HG03095 (cell line): ENCODE data around the gene FHOD1.

Experiments used
- ATAC-seq: cut with Tn5 transposase; IDR thresholded peaks from one replicate; pipeline ENCODE4 v1.9.1; 2021; ENCODE audit warnings: moderate library complexity; ENCODE audit not compliant: unreplicated experiment

FHOD1 gene

DNA sequence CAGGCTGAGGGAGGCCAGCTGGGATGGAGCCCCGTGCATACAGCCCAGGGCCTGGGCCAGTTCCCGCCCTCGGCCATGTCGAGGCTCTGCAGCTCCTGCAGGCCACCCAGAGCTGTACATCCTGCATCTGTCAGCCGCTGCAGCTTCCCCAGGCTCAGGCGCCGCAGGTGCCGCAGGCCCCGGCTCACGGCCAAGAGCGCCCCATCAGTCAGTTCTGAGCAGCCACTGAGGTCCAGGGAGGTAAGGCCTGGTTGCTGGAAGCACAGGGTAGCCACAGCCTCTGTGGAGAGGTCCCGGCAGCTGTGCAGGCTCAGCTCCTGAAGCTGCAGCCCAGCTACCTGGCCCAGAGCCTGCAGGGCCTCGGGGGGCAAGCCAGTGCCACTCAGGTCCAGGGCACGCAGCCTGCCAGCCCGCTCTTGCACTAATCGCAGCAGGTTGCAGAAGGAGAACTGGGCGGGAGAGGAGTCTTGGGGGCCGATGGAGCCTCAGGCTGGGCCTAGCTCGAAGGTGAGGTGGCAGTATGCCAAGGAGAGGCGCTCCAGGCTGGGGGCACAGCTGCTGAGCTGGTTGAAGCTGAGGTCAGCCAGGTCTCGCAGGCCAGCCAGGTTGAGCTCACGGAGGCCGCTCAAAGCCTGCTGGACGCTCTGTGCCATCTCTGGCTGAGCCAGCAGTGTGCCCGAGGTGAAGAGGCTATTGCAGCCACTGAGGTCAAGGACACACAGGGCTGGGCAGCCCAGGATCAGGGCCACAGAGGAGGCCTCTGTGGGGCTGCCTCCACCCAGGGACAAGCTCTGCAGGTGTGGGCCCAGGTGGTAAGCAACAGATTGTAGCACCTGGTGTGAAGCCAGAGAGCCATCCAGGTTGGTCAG is 37.0 kb downstream of the FHOD1 start:
- no peak for ATAC-seq

DNA sequence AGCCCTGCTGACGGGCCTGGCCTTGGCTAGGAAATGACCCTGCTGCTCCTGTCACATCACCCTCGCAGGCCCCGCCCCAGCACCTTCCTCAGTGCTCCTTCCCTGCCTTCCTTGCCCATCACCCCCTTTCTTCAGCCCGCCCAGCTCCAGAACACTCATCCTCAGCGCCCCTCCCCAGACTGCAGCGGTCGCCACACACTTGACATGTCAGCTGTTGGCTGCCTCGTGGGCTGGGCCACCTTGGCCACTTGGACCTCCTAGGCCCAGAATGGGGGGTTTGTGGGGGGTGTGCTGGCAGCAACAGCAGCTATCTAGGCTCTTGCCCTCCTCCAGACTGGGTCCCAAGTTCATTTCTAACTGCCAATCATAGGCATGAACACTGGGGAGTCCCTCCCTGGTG is 37.7 kb downstream of the FHOD1 start:
- no peak for ATAC-seq

DNA sequence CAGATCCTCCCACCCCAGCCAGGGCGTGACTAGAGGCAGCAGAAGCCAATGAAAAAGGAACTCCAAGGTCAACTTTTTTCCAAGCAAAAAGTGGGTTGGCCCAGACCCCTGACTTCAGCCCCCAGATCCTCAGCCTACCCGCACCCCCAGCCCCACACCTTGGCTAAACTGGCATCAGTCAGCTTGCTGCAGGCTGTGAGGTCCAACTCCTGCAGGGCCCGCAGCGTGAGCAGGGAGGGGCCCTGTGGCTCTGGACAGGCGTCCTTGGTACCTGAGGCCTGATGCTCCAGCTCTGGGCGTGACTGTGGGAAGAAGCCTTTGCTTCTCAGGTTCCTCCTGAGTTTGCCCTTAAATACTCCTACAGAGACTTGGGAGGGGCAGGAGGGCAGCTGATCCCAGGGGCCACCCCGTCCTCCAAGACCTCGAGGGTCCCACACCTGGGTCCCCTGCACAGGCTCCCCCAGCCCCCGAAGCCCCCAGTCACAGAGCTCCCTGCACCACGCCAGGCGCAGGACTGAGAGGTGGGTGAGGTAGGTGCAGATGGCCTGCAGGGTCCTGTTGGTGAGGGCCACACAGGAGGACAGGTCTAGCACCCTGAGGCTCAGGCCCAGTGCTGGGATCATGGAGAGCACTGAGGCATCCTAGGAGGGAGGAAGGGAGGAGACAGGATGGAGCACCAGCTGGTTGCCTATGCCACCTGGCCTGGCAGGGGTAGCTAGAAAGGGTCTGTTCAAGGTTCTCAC is 39.0 kb downstream of the FHOD1 start:
- ATAC-seq: no peak

DNA sequence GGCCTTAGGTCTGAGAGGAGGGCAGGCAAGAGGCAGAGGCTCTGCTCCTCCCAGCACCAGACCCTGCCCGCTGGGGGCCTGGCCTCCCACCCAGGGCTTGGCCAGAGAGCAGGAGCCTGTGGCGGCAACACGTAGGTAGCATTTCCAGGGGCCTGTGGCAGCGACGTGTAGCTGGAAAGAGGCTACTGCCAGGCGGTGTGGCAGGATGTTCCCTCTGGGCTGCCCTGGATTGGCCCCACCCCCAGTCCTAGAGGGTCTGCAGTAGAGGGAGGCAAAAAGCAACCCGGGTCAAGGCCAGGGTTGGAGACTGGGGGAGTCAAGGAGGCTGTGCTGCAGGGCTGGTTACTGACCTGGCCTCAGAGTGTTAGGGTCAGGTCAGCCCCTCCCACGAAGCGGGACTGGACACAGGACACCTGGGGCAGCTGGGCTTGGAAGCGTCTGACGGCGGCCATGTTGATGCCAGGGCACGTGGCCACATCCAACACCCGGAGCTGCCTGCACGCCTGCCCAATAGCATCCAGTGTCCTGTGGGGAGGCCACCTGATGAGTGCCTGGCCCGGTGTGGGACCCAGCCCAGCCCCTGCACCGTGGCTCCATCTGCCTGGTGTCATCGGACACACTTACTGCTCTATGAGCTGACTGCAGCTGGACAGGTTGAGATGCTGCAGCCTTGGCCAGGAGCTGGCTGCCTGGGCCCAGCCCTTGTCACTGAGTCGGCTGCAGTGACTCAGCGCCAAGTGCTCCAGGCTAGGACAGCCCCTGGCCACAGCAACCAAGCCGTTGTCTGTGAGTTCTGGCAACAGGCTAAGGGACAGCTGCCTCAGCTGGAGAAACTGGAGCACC is 39.8 kb downstream of the FHOD1 start:
- no peak for ATAC-seq

DNA sequence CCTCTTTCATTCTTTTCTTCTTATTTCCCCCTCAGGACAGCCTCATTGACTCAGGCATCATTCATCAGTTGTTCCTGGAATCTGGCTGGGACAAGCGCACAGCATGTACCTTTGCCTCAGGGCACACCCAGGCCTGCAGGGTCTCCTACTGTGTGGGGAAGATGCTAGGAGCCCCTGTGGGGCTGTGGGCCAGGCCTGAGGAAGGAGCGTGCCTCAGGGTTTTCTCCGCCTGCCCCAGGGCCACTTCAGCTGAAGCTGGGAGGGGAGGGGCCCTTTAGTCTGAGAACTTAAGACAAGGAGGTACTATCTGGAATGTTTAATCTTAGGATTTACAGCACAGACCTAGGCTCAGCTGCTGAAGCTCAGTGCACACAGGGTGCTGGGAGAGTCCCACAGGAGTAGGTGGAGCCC is 40.4 kb downstream of the FHOD1 start:
- ATAC-seq: no peak

DNA sequence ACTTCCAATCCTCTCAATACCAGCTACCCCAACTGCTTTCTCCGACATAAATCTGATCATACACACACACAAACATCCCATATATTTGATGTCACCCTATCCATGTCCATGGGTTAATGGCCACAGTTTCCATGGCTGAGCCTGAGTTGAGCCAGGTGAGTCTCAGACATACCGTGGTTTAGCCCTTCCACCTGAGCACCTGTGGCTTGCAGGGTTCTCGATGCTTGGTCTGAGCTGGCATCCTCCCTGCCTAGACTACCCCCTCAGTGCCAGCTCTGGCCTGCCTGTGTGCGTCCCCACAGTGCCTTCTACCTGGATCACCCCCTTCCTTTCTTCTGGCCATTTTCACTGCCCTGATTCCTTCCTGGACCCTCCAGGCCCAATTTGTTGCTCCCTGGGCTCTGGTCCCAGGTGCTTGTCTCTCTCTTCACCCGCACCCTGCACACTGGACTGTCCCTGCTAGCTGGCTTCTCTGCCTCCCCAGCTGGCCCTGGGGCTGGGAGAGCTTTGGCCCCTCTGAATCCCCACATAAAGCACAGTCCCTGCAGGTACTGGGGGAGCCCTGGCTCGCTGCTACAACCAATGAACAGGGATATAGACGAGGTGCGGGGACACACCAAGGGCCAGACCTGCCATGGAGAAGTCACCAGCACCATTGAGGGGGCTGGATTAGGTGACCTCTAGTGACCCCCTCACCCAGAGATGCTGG is 41.0 kb downstream of the FHOD1 start:
- ATAC-seq: no peak

DNA sequence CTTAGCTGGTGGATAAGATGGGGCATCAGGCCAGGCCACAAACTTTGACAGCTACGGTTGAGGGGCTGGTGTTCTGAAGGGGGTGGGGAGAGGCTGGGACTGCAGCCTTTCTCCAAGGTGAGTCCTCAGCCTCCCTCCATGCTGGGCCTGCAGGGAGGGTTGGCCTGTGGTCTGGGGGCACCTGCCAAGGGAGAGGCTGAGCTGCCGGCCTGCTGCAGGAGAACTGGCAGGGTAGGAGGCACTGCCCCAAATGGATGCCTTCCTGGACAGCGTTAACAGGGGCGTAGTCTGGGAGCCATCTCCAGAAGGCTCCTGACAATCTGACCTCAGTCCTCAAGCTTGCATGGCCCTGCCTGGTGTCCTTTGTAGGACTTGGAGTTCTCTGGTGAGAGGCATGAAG is 43.2 kb downstream of the FHOD1 start:
- ATAC-seq: no peak

DNA sequence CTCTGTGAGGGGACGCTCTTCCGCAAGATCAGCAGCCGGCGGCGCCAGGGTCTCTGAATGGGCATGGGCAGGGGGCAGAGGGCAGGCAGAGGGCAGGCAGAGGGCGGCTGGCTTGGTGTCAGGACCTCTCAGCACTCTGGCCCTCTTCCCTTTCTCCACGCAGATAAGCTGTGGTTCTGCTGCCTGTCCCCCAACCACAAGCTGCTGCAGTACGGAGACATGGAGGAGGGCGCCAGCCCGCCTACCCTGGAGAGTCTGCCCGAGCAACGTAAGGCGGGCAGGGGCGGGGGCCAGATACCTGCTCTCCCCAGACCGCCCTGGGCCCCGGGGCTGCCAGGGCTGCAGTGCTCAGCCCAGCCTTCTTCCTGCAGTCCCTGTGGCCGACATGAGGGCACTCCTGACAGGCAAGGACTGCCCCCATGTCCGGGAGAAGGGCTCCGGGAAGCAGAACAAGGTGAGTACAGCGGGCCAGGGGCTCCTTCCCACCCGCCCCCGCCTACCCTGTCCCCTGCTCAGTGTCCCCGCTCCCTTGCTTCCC is 44.3 kb downstream of the FHOD1 start:
- no peak for ATAC-seq

DNA sequence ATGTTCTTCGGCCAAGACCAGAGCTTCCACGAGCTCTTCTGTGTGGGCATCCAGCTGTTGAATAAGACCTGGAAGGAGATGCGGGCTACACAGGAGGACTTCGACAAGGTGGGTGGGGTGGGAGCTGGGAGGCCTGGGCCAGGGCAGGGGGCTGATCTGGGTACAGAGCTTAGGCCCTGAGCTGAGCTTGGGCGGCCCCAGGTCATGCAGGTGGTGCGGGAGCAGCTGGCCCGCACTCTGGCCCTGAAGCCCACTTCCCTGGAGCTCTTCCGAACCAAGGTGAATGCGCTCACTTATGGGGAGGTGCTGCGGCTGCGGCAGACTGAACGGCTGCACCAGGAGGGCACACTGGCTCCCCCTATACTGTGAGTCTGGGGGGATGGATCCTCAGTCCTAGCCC is 44.9 kb downstream of the FHOD1 start:
- ATAC-seq: no peak

DNA sequence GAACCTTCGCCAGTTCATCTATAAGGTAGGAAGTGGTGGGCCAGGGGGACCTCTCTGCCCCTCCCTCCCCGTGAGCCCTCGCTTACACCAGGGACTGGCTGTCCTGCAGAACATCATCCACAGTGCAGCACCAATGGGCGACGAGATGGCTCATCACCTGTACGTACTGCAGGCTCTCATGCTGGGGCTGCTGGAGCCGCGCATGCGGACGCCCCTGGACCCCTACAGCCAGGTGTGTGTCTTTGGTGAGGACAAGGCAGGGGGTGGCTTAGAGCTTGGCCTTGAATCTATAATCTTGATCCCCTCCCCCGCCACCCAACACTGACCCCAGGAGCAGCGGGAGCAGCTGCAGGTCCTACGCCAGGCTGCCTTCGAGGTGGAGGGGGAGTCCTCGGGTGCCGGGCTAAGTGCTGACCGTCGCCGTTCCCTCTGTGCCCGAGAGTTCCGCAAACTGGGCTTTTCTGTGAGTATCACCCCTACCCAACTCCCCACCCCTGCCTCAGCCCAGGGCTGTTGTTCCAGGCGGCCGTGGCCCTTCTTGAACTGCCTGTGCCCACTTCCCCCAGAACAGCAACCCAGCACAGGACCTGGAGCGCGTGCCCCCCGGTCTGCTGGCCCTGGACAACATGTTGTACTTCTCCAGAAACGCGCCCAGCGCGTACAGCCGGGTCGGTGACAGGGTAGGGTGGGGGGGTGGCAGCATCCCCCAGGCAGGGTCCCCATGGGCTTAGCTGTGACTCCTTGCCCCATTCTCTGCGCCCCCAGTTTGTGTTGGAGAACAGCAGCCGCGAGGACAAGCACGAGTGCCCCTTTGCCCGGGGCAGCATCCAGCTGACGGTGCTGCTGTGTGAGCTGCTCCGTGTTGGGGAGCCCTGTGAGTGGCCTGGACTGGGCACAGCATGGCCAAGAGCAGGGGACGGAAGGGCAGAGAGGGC is 45.6 kb downstream of the FHOD1 start:
- no peak for ATAC-seq

DNA sequence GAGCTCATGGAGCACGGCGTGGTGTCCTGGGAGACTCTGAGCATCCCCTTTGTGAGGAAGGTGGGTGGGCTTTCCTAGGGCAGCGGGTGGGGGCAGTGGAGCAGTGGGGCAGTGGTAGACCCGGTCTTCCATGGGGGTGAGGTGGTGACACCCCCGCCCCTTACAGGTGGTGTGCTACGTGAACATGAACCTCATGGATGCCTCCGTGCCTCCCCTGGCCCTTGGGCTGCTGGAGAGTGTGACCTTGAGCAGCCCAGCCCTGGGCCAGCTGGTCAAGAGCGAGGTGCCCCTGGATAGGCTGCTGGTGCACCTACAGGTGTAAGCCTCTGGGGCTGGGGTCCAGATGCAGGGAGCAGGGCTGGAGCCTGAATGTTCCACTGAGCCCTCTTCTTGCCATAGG is 46.8 kb downstream of the FHOD1 start:
- ATAC-seq: no peak

DNA sequence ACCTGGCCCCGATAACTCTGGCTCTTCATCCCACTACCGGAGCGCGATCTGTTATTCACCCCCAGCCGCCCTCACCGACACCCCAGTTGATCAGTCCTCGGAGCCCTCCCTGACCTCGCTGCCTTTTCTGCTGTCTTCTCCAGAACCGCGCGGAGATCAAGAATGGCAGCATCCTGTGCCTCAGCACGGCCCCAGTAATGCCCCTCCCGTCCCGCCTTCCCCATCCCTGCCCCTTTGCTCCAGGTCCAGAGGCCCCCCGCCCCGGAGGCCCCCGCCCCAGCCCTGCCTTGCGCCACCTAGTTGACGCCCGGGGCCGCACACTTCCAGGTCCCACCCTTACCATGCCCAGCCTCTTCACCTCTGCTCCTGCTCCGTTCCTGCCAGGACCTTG is 47.5 kb downstream of the FHOD1 start:
- ATAC-seq: no peak

DNA sequence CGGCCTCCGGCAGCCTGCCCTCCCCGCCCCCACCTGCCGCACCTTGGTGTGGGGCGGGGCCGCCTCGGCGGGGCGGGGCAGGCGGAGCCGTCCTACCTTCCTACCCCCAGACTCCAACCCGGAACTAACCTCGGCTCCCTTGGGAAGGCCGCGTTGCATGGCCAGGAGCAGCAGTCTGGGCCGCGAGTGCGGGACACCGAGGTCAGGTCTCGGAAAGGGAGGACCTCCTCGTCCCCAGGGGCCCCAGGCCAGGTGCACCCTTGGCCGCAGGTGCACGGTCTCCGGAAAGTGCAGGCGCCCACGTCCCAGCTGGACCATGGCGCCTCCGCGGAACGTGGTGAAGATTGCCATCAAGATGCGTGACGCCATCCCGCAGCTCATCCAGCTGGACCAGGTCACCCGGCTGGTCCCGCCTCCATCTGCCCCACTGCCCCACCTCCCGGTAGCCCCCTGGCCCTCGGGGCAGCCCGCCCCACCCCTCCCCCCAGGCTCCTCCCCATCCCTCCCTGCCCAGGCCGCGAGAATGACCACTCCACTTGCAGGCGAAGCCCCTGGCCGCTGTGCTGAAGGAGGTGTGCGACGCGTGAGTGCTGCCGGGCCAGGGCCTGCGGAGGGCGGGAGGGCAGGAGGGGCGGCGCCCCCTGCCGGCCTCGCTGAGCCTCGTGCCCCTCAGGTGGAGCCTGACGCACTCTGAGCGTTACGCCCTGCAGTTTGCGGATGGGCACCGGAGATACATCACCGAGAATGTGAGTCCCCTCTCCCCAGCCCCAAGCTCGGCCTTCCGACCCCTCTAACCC is 48.1 kb downstream of the FHOD1 start, which contains the start of gene ELMO3:
TSS of gene ELMO3 (plus strand) at position 121 of the 797 bp plus-strand sequence. CDS start at position 317, 196 bp downstream.
- ATAC-seq: no peak

DNA sequence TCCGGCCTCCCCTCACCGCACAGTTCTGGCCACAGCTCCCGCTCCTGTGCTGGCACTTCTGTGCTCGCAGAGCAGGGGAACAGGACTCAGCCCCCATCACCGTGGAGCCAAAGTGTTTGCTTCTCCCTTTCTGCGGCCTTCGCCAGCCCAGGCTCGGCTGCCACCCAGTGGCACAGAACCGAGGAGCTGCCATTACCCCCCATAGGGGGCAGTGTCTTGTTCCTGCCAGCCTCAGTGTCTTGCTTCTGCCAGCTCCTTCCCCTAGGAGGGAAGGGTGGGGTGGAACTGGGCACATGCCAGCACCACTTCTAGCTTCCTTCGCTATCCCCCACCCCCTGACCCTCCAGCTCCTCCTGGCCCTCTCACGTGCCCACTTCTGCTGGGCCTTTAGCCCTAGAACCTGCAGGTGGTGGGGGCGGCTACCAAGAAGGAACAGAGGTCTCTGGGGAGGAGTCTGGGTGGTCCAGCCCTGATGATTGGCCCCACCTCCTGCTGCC is 49.0 kb downstream of the FHOD1 start:
- ATAC-seq: no peak

DNA sequence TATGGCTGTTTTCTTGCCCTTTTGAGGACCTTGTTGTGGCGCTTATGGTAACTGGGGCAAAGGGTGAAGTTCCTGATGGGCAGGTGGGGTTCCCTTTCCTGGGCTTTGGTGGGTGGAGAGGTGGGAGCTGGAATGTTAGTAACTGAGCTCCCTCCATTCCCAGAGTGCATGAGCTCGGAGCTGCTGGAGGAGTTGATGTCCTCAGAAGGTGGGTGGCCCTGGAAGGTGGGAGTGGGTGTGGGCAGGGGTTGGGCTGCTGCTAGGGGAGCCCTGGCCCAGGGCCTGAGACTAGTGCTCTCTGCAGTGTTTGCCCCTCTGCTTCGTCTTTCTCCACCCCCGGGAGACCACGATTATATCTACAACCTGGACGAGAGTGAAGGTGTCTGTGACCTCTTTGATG is 49.6 kb downstream of the FHOD1 start:
- no peak for ATAC-seq

DNA sequence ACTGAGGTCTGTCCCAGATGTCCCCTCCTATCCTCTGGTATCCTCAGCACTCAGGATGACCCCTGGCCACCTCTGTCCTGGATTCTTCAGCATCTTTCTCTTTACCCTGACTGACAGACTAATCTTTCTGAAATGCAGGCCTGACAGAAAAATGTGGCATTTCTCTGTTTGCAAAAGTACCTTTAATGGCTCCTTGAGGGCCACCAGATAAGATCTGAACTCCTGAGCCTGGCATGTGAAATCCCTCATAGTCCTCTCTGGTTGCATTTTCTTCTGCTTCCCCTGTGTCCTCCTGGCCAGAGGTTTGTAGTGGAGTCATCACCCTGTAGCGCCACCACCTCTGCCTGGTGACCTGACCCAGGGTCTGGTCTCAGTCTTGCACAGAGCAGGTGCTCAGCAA is 50.4 kb downstream of the FHOD1 start:
- no peak for ATAC-seq

DNA sequence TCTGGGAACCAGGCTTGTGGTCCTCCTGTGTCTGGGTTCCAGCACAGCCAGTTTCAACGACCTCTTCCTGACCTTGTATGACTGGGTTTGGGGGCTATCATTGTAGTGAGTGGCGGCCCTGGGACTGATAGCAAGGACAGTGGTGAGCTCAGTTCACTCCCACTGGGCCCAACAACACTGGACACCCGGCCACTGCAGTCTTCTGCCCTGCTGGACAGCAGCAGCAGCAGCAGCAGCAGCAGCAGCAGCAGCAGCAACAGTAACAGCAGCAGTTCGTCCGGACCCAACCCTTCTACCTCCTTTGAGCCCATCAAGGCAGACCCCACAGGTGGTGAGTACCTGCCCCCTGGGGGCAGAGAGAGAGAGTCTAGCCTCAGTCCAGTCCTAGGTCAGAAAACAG is 51.6 kb downstream of the FHOD1 start:
- no peak for ATAC-seq

DNA sequence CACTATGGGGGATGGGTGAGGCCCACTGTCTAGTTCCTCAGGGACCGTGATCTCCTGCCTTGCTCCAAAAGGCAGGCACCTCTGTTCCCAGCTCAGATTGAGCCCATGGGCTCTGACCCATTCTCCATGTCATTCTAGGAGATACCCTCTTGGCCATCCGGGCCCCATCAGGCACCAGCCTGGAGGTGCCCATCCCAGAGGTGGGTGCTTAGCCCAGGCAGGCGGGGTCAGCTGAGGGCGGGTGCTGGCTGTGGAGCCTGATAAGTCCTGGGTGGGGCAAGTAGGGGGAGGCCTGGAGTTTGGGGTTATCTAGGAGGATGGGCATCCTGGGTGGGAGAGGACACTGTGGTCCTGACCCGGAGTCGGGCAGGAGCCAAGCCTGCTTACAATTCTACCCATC is 53.0 kb downstream of the FHOD1 start:
- ATAC-seq: no peak
